A549 treated with AZD9567 at 1 μM for 4 hours (cell line): ENCODE measurements around the gene RSAD1. TPM values are rescaled to one million over a fixed set of nuclear protein-coding genes. Genes with fewer than 3 reads are reported as not detected.

Experiments
- total RNA-seq: library from RNA; stranded (reverse); fragments of 200-300 nt; extraction: Qiagen RNA extraction; gene quantifications from 5 replicates; pipeline ENCODE4 v1.2.3, GENCODE V29; 2022; ENCODE audit not compliant: insufficient read depth

Gene RSAD1
- total RNA-seq = 21.7 to 38.2 TPM (median 34.6 TPM) in 5 replicates

DNA sequence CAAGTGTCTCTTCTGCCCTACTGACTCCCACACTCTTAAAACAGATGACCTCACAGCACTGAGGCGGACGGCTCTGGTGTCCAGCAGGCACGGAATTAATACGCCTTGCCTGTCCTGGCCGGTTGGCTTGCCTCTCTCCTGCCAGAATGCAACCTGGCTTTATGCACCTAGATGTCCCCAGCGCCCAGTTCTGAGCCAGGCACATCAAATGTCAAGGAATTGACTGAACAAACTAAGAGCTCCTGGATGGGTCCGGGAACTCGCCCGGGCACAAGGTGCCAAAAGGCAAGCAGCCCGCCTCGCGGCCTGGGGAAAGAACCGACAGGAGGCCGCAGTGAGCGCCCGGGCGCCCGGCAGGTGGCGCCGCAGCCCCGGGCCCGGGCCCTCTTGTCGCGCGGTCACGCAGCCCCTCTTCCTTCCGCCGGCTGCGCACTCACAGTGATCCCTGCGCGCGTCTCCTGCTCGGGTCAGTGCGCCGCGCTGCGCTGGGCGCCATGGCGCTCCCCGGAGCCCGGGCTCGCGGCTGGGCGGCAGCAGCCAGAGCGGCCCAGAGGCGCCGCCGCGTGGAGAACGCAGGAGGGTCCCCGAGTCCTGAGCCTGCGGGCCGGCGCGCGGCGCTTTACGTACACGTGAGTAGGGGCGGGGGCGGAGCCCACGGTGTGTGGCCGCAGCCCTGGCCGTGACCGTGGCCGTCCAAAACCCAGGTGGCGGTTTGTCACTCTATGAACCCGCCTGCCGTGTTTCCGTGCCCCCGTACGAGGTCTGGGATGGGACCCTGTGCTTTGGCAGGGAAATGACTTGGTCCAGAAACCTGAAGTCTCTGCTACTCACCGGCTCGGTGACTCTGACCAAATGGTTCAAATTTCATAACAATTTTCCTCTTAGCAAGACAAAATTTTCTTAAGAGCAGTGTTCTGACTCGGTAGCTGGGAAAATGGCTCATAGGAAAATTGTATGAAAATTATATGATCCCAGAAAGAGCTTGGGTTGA, at the start of gene RSAD1:
Gene RSAD1 (plus strand): TSS at position 470 of the 991 bp plus-strand sequence. CDS start 25 bp downstream, at position 495.

GRCh38 chr17:50468304-50469207, 10.1 kb upstream of the RSAD1 start, which contains the start of gene CHAD:
Gene CHAD (minus strand): TSS chr17:50468880. CDS start chr17:50468813, 67 bp downstream.

DNA sequence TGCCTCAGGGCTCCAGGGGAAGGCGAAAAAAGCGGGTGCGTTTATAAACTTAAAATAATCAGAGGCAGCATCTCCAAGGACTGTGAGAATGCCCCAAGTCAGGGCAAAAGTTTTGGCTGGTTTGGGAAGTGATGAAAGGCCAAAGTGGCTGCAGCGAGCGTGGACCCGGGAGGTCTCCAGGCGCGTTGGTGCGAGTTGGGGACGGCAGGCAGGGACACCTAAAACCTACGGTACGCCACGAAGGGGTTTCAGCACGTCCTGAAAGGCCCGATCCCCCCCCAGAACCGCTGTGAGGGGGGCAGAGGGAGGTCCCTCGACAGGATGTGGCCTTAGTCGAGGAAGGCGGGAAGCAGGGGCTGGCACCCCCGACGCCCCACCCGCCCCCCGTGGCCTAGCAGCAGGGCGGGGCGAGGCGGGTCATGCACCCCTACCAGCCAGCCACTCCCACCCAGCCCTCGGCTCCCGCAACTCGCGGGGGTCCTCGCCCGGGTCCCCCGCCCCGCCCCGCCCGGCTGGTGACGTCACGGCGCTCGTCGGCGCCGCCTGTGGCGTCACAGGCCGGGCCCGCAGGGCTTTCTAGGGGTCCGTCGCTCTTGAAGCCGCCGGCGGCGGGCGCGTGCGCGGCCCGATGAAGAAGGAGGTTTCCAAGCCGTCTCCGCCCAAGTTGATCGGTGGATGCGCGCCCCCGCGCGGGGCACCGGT, 29.4 kb downstream of the RSAD1 start, which contains the start of gene MYCBPAP:
Gene MYCBPAP (plus strand): TSS at position 569 of the 702 bp plus-strand sequence. CDS start 236 bp downstream, outside the sequence.

DNA sequence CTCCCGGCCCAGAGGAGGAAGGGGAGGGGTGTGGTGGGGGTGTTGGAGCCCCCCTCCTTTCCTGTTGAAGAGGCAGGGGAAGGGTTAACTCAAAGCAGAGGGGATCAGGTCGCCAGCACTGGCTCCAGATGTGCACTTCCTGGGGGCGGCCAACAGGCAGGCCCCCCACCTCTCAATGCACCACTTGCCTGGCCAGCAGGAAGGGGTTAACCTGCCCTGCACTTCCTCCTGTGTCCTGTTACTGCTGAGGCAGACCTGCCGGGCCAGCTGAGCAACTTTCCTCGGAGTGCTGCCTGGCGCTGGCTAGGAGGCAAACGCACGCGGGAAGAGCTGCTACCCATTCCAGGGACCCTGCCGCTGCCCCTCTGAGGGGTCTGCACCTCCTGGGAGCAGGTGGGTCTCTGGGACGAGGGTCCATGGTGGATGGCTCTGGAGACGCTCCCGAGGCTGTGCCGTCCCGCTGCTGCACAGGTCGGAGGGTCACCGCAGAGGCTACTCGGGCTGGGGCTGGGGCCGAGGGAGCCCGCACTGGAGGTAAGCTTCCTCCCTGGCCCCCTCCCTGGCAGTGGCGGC, 53.9 kb downstream of the RSAD1 start, which contains the start of gene EPN3:
Gene EPN3 (plus strand): TSS at position 284 of the 573 bp plus-strand sequence. CDS start 3,822 bp downstream, outside the sequence.

Other genes starting within 250 kb of the RSAD1 start
- gene TMEM92, start 204.4 kb upstream of the RSAD1 start, total RNA-seq = 12.6 to 30.1 TPM (median 15.7 TPM) in 5 replicates
- gene XYLT2, start 132.7 kb upstream of the RSAD1 start, total RNA-seq = 19.5 to 24.4 TPM (median 23.5 TPM) in 5 replicates
- gene MRPL27, start 105.7 kb upstream of the RSAD1 start, total RNA-seq = 96.4 to 155 TPM (median 144 TPM) in 5 replicates
- gene EME1, start 105.6 kb upstream of the RSAD1 start, total RNA-seq = 16.3 to 18.7 TPM (median 17.1 TPM) in 5 replicates
- gene LRRC59, start 81.3 kb upstream of the RSAD1 start, total RNA-seq = 223 to 244 TPM (median 234 TPM) in 5 replicates
- gene ACSF2, start 52.6 kb upstream of the RSAD1 start, total RNA-seq = 12.2 to 15.3 TPM (median 14.5 TPM) in 5 replicates
- gene CHAD, start 10.0 kb upstream of the RSAD1 start, total RNA-seq = not detected in 5 replicates
- gene MYCBPAP, start 29.6 kb downstream of the RSAD1 start, total RNA-seq = 0.38 to 3.2 TPM (median 0.53 TPM) in 5 replicates
- 0.07 to 0.16 TPM (median 0.11 TPM) in 4 of 5 replicates, not detected in the other for gene EPN3, start 53.9 kb downstream of the RSAD1 start, total RNA-seq
- gene SPATA20, start 68.3 kb downstream of the RSAD1 start, total RNA-seq = 57.5 to 87.2 TPM (median 83.8 TPM) in 5 replicates
- 1.5 to 3.9 TPM (median 3.6 TPM) in 5 replicates for gene CACNA1G, start 81.9 kb downstream of the RSAD1 start, total RNA-seq
- gene ABCC3, start 156.0 kb downstream of the RSAD1 start, total RNA-seq = 99.1 to 156 TPM (median 140 TPM) in 5 replicates
- 44.7 to 60.7 TPM (median 47.0 TPM) in 5 replicates for gene ANKRD40, start 229.1 kb downstream of the RSAD1 start, total RNA-seq
- 72.0 to 142 TPM (median 95.1 TPM) in 5 replicates for gene LUC7L3, start 240.7 kb downstream of the RSAD1 start, total RNA-seq